NCI-H1105 treated with DMSO at 0.1 percent for 48 hours (cell line): Measurements from ENCODE around the gene KRTAP9-2.
A peak's percentile ranks its signal among the peaks of the same experiment; 100 is the strongest.
"Not testable (repeated sequence)": the region's sequence is repeated elsewhere in the genome, so short reads cannot be mapped to it uniquely, and the experiment has no call there.

Experiments
- DNase-seq: peaks from one replicate; lab custom pipeline; 2025; lab: John Stamatoyannopoulos, UW

The KRTAP9-2 gene

GRCh38 chr17:41226598-41227095, at the start of gene KRTAP9-2:
Gene KRTAP9-2 (plus strand): TSS chr17:41226648. CDS start chr17:41226655, 7 bp downstream.
- not testable (repeated sequence) for DNase-seq

- no peak for DNase-seq
These were observed 49.6 kb upstream of the KRTAP9-2 start for GRCh38 chr17:41176744-41177387.

- DNase-seq: no peak
These were observed 48.6 kb upstream of the KRTAP9-2 start, which contains the start of gene KRTAP4-2 for GRCh38 chr17:41177727-41178271. Gene KRTAP4-2 (minus strand): TSS chr17:41178221. CDS start chr17:41178164, 57 bp downstream.

- no peak for DNase-seq
These were observed 48.1 kb upstream of the KRTAP9-2 start for GRCh38 chr17:41178341-41178740.

- DNase-seq: no peak
These were observed 47.4 kb upstream of the KRTAP9-2 start for GRCh38 chr17:41178843-41179616.

GRCh38 chr17:41184480-41184961, 41.9 kb upstream of the KRTAP9-2 start, which contains the start of gene KRTAP4-1:
Gene KRTAP4-1 (minus strand): TSS chr17:41184911. CDS start chr17:41184854, 57 bp downstream.
- no peak for DNase-seq

DNA sequence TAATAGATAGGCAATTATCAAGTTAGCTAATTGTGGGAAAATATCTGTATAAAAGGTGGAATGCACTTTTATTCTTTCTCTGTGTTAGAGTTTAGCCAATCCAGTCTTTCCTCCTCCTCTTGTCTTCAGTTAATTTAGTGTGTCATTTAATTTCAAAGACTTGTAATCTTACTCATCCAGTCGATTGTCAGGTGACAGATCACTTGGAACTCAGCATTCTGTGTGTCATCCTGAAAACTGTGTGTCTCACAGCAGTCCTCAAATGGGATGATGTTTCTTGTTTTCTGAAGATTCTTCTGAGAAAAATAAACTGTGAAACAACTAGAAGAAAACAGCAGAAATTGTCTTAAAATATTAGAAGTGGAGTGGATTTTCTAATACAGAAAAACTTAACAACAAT, 41.4 kb upstream of the KRTAP9-2 start:
- no peak for DNase-seq

- no peak for DNase-seq
These were observed 39.6 kb upstream of the KRTAP9-2 start for GRCh38 chr17:41186872-41187271.

- DNase-seq: not testable (repeated sequence)
These were observed 36.6 kb upstream of the KRTAP9-2 start, which contains the start of gene KRTAP9-1 for GRCh38 chr17:41189837-41190318. Gene KRTAP9-1 (plus strand): TSS chr17:41189887. CDS start chr17:41189887, 0 bp downstream.

GRCh38 chr17:41190328-41190727, 36.1 kb upstream of the KRTAP9-2 start:
- DNase-seq: no peak

DNA sequence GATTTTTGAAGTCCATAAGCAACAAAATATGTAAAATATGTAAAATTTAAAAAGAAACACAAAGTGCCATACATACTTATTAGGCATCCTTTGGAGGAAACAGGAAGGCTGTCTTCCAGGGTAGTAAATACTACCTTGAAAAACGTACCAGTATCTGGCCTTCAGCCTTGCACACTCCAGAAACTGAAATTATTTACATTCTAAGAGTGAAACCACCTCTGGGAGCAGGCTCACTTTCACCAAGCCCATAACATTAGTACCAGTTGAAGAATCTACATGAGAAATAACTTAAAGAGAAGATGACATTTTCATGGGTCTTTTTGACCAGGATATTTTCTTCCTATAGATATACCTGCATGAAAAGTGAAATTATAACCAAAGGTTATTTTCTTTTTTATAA, 30.4 kb upstream of the KRTAP9-2 start:
- DNase-seq: no peak

GRCh38 chr17:41199421-41200078, 26.9 kb upstream of the KRTAP9-2 start:
- no peak for DNase-seq

DNA sequence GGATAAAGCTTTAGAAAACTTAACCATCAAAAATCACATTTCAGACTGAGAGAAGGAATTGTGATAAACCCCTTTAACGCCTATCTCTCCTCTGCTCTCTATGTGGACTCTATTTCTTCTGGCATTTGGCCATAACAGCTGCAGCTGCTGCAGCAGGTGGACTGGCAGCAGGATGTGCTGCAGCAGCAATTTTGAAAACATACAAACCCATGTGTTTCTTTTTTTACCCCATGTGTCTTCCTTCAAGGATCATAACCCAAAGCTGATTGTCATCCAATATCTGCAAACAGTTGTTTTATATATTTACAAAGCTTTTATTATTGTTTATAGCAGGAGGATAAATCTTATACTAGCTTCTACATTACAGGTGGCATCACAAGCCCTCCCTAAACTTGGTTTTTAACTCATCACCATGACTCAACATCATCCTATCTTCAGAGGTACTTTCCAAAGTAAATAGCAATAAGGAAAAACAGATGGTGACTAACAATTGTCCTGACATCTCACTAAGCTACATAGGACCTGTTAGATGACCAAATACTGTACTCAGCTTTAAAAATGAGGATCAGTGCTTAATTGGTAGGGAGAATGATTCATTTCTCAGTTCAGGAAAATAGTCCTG, 14.5 kb upstream of the KRTAP9-2 start:
- peak; percentile 70 for DNase-seq

GRCh38 chr17:41212524-41213169, 13.8 kb upstream of the KRTAP9-2 start:
- peak; percentile 19 for DNase-seq

- no peak for DNase-seq
These were observed 10.8 kb upstream of the KRTAP9-2 start for GRCh38 chr17:41215681-41216080.

DNA sequence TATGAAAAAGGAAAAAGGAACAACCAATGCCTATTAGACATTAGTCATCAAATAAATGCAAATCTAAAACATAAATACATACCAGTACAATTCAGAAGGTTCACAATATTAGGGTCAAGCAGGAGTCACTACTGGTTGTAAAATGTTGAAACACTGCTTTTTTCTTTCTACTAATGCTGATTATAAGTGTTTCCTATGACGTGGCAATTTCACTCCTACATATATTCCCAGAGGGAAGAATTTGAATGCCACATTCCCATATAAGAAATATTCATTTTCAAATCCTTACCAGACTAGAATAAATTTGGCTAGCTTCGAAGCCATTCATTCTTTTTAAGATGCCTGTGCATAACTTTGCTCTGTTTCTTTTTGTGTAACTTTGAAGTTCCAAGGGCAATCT, 2.6 kb upstream of the KRTAP9-2 start:
- DNase-seq: no peak

GRCh38 chr17:41226051-41226450, 397 bp upstream of the KRTAP9-2 start:
- no peak for DNase-seq

DNA sequence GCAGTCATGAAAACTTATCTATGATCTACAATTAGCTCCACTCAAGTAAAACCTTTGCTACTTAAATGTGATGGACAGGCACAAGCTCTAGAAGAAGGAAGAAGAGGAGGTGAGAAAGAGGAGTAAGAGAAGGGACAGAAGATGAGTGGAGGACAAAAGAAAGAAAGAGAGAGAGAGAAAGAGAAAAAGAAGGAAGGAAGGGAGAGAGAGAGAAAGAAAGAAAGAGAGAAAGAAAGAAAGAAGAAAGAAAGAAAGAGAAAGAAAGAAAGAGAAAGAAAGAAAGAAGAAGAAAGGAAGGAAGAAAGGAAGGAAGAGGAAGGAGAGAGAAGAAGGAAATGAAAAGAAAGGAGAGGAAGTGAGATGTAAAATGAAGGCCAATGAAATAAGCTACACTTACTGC, 3.6 kb downstream of the KRTAP9-2 start:
- no peak for DNase-seq

DNA sequence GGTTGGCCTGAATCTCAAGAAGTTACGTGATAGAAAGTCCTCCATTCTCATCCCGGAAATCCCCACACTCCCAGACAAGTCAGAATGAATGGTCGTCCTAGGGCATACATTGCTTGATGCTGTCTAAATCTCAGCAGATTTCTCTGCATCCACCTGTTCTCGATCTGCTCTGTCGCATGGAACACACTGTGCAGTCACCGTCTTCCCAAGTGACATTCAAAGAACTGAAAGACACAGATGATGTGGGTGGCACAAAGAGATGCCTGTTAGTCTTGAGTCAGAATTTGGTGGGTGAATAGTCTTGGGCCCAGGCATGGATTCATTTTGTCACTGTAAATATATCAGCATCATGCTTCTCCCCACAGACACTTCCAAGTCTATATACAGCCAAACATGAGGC, 5.3 kb downstream of the KRTAP9-2 start:
- DNase-seq: no peak

GRCh38 chr17:41232399-41233105, 6.1 kb downstream of the KRTAP9-2 start, which contains the start of gene KRTAP9-3:
Gene KRTAP9-3 (plus strand): TSS chr17:41232449. CDS start chr17:41232502, 53 bp downstream.
- not testable (repeated sequence) for DNase-seq
